ENCODE measurements around the gene CFAP410. TPM values are rescaled to one million over a fixed set of nuclear protein-coding genes. Genes with fewer than 3 reads are reported as not detected.

Gene CFAP410
- total and polyA plus RNA-seq, 2 donors (not counting 1 experiment from before 2014, with no cell fraction given): 69.2 to 98.8 TPM

DNA sequence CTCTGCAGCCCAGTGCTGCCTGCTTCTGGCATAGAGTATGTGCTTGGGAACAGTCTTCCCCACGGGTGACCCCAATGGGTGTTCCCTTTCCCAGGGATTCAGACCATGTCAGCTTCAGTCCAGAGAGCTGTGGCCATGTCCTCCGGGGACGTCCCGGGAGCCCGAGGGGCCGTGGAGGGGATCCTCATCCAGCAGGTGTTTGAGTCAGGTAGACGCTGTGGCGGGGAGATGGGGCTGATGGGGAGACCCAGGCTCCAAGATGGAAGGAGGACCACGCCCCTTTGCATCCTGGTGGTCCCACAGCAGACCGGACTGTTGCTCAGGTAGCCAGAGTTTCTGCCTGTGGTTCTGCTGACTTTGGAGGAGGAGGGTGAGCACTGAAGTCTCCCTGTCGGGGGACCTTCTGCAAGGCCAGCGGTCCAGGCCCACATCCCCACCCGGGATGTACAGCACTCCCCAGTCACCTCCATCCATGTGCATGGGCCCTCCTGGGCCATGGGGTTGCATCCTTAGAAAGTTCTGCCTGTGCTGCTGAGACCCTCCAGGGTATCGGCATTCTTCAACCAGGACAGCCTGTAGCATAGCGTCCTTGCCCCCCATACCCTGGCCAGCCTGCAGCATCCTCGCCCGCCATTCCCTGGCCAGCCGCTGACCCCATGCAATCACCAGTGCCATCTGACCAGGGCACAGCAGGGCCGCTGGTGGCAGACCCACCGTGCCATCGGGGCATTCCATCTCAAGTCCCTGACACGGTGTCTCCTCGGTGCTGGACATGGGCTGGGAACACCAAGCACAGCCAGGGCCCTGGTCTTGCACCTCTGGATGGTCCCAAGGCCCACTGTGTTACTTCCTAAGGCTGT, 50.7 kb downstream of the CFAP410 start:
- no peak overlapping the region for H3K4me2 ChIP-seq (replicated peaks; ENCODE audit: low read depth, low read length, poor library complexity, severe bottlenecking)
- Mint-ChIP-seq H3K9me3 (ENCODE audit: insufficient read depth) (no peaks in the 10 kb centered on the region), H3K4me3 (no peak overlapping the region), H3K27ac (no peak overlapping the region), H3K27me3 (no peaks in the 10 kb centered on the region), H3K4me1 (peaks cover 20% of the 10 kb centered on the region)
- H4K20me1 ChIP-seq (ENCODE audit: control insufficient read depth, insufficient read depth, low read length, poor library complexity, severe bottlenecking): no peaks in the 10 kb centered on the region
- ATAC-seq (ENCODE audit: low read depth): no peak
- H3K79me2 ChIP-seq (ENCODE audit: control insufficient read depth, insufficient read depth, low read length): no peaks in the 10 kb centered on the region
- no peak overlapping the region for H3K9ac ChIP-seq (ENCODE audit: low read length)
- peaks cover 3 to 7% of the 10 kb centered on the region in 2 donors for H3K4me1 ChIP-seq (ENCODE audit: control insufficient read depth in 2 of 2, insufficient read depth in 2 of 2, low read length in 2 of 2)
- CTCF ChIA-PET: no interaction called here
- no peak for TF ChIP-seq EZH2 (IDR thresholded peaks at IDR 0.05; ENCODE audit: borderline replicate concordance, insufficient read depth, low read depth, low read length, poor library complexity, severe bottlenecking)
- TF ChIP-seq CTCF (IDR thresholded peaks at IDR 0.05): no peak
- DNase-seq: no peak
- H3K4me3 ChIP-seq (ENCODE audit: control extremely low read depth in 1 of 5, extremely low read depth in 1 of 5, insufficient read depth in 1 of 5, low read depth in 2 of 5, low read length in 4 of 5): no peak overlapping the region
- no peaks in the 10 kb centered on the region for H3K27me3 ChIP-seq (replicated peaks in 1 of 4; ENCODE audit: control extremely low read depth in 1 of 4, control insufficient read depth in 3 of 4, insufficient read depth in 4 of 4, low read length in 3 of 4)
- intact Hi-C loops (cut with micrococcal nuclease): no loop called here
- POLR2A ChIA-PET: no interaction called here
- H2AFZ ChIP-seq (ENCODE audit: insufficient read depth, low read depth, low read length, poor library complexity, severe bottlenecking): no peak overlapping the region
- no peaks in the 10 kb centered on the region for H3K36me3 ChIP-seq (replicated peaks in 1 of 2; ENCODE audit: control extremely low read depth in 1 of 2, control insufficient read depth in 1 of 2, extremely low read depth in 1 of 2, insufficient read depth in 2 of 2, low read length in 1 of 2)
- no peak overlapping the region for H3K27ac ChIP-seq (ENCODE audit: low read length in 2 of 2)
- 94% methylated on average over 19 of the region's 23 CpGs for WGBS (ENCODE audit: insufficient coverage)
- H3K9me3 ChIP-seq (ENCODE audit: control extremely low read depth in 1 of 3, control insufficient read depth in 2 of 3, insufficient read depth in 1 of 3, low read length in 2 of 3): no peaks in the 10 kb centered on the region

Data from B cell (primary cell).